HG03469 (cell line): ENCODE measurements around the gene CYP2J2.
A peak's percentile ranks its signal among the peaks of the same experiment; 100 is the strongest.
"Not testable (repeated sequence)": the region's sequence is repeated elsewhere in the genome, so short reads cannot be mapped to it uniquely, and the experiment has no call there.

Experiments used
- ATAC-seq: cut with Tn5 transposase; IDR thresholded peaks from one replicate; pipeline ENCODE4 v1.9.1; 2021; ENCODE audit warnings: mild to moderate bottlenecking, moderate library complexity, moderate number of reproducible peaks; ENCODE audit not compliant: unreplicated experiment

CYP2J2 gene, protein sequence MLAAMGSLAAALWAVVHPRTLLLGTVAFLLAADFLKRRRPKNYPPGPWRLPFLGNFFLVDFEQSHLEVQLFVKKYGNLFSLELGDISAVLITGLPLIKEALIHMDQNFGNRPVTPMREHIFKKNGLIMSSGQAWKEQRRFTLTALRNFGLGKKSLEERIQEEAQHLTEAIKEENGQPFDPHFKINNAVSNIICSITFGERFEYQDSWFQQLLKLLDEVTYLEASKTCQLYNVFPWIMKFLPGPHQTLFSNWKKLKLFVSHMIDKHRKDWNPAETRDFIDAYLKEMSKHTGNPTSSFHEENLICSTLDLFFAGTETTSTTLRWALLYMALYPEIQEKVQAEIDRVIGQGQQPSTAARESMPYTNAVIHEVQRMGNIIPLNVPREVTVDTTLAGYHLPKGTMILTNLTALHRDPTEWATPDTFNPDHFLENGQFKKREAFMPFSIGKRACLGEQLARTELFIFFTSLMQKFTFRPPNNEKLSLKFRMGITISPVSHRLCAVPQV

DNA sequence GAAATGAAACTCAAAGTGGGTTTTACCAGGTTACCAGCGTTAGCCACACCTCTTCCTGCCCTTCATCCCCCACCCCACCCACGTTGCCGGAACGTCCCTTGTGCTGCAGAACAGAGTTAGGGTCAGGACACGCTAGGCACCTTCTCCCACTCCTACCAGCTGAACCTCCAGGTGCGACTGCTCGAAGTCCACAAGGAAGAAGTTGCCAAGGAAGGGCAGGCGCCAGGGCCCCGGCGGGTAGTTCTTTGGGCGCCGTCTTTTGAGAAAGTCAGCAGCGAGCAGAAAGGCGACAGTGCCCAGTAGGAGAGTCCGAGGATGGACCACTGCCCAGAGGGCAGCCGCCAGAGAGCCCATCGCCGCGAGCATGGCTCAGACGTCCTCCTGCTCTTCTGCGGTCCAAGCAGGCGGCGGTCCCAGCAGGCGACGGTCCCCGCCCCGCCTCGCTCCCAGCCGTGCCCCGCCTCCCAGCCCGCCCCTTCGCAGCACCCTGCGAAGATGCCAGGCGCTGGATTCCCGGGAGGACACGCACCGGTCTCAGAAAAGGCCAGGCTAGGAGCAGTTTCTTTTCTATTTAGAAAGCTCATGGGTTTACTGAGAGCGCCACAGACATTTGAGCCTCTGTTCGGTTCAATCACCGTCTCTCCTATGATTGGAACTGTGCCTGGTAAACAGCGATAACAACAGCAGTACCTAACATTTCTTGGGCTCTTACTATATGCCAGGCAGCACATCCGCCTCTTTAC is at the start of gene CYP2J2:
CYP2J2 (minus strand) TSS at position 393 of the 743 bp plus-strand sequence; CDS start at position 366, 27 bp downstream.
- ATAC-seq, result no peak

DNA sequence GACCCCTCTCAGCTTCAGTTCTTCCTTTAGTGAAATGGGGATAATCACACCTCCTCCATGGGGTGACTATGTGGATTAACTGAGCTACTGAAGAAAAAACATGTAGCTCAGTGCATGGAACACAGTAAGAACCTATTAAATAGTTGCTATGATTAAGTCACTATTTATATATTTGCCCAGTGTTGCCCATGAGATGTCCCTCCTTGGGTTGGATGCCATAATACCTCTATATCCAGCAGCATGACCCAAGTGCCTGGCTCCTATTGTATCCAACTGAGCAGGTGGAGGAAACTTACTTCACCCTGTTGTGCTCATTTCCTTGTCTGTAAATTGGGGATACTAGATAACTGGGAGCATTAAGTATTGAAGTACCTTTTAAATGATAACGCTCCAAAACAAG is 47.1 kb upstream of the CYP2J2 start:
- ATAC-seq, result no peak

DNA sequence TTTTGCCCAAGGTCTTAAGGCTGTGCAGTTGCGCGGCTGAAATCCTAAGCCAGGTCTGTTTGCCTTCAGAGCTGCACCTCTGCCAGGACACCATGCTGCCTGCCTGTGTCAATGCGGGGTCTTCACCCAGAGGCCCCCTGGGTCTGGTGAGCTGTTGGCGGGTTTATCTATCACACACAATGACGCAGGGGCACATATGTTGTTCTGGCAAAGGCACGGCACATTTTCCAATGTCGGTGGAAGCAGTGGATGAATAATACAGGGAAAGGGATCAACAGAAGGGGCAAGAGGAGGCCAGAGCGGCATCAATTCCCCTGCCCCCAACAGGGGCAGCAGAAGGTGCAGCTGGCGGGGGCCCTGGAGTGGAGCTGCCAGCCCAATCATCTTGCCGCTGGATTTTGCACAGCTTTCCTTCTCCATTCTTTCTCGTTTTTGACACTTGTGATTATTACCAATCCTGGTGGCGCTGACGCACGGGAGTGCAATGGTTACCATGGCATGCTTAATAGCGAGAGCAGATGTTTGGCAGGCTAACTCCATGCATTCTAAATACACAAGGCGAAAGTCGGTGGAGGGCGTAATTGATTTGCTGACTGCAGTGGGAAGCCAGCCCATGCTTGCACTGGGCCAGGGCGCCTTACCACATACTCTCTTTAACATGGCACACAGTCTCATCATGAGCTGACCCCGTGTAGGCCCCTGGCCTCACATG is 45.8 kb upstream of the CYP2J2 start:
- no peak for ATAC-seq

DNA sequence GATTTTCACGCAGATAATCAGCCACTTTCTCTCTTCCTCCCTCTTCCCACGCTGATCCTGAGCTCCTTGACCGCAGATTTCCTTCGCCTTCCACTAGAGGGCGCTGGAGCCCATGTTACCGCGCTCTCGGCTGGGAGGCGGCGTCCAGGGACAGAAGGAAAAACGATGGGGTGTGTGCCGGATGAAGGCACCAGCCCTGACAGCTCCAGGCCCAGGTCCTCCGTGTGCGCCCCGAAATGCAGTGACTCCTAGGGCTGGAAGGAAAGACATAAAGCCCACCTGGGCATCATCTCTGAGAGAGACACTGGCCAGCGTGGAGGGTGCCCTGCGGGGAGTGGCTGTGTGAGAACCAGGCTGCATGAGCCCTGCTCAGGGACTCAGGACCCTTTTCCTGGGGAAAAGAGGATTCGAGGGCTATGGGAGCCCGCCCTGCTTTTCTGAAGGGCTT is 44.9 kb upstream of the CYP2J2 start:
- peak; percentile 65 for ATAC-seq

DNA sequence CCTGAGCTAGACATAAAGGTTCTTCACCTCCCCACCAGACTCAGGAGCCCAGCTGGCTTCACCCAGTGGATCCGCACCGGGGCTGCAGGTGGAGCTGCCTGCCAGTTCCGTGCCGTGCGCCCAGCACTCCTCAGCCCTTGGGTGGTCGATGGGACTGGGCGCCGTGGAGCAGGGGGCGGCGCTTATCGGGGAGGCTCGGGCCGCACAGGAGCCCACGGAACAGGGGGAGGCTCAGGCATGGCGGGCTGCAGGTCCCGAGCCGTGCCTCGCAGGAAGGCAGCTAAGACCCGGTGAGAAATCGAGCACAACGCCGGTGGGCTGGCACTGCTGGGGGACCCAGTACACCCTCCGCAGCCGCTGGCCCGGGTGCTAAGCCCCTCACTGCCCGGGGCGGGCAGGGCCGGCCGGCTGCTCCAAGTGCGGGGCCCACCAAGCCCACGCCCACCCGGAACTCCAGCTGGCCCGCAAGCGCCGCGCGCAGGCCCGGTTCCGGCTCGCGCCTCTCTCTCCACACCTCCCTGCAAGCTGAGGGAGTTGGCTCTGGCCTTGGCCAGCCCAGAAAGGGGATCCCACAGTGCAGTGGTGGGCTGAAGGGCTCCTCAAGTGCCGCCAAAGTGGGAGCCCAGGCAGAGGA is 43.1 kb upstream of the CYP2J2 start:
- not testable (repeated sequence) for ATAC-seq

DNA sequence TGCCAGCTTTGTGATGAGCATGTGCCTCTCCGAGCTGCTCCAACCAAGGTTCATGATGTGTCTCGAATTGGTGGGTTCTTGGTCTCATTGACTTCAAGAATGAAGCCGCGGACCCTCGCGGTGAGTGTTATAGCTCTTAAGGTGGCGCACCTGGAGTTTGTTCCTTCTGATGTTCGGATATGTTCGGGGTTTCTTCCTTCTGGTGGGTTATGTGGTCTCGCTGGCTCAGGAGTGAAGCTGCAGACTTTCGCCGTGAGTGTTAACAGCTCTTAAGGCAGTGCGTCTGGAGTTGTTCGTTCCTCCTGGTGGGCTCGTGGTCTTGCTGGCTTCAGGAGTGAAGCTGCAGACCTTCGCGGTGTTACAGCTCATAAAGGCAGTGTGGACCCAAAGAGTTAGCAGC is 42.2 kb upstream of the CYP2J2 start:
- ATAC-seq, result not testable (repeated sequence)

DNA sequence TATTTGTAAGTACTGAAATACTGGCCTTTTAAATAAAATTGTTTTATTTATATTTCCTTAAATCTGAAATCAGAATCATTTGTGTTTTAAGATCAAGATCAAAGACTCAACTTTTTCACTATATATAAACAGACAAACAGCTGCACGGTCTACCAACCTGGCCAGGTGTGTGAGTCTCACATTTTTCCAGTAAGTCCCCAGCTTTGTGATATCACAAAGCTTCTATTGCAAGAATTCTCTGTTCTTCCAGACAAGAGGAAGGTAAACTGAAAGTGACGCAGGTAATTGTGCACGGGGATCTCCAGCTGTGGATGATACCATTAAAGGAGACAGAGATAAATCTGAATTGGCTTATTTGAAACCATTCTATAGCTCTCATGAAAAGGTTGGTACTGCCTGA is 41.2 kb upstream of the CYP2J2 start:
- ATAC-seq, result no peak

DNA sequence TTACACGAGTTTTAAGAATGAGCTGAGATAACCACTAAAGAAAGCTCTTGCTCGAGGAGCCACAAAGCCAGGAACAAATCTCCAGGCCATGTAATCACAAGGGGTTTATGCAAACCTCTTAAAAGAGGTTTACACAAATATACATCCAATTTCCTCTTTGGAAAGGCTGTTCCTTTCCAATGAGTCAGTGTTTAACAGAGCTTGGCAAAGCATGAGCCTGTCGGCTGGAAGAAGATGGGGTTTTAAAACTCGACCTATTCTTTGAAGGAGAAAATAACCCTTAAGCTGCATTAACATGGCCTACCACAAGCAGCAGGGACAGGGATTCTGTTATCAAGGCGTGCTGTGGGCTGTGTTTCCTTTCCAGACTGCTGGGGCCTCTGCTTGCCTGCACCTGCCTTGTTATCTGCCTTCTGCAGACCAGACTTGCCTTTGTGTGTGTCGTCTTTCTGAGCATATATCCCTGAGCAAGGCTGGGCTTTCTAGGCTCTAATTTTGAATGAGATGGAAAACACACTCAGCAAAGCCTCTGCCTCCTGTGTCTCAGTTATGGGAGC is 40.6 kb upstream of the CYP2J2 start:
- ATAC-seq, result no peak

DNA sequence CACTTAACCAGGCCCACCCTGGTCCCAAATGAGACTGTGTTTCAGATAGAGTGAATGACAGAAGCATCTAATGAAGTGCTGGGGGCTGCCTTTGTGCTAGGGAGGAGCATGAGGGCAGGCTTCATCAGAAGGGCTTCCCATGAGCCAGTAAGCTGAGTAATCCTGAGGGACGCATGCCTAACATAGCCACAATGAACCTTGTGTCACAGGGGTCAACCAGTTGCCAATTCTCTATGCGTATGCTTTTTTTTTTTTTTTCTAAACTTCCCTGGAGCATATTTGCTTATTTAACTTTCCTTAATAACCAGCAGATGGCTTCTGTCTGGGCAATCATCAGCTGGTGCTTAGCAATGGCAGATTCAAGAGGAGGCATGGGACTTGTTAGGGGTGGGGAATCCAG is 25.5 kb upstream of the CYP2J2 start:
- ATAC-seq, result no peak

DNA sequence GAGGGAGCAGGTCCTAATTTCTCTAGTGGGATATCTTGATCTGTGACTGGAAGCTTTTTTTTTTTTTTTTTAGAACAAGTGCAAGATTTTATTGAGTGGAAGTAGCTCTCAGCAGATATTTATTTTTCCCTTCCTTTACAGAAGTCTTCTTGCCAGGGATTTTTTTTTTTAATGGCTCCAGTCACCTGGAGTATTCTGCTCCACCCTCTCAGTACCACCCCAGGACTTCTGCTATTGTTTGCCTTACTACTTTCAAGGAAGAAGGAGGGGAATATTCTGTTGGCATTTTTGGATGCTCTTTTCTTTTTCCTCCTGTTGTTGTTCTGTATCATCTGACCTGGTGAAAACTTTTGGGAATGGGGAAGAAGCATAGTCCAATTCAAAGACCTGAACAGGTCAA is 23.1 kb upstream of the CYP2J2 start:
- no peak for ATAC-seq

DNA sequence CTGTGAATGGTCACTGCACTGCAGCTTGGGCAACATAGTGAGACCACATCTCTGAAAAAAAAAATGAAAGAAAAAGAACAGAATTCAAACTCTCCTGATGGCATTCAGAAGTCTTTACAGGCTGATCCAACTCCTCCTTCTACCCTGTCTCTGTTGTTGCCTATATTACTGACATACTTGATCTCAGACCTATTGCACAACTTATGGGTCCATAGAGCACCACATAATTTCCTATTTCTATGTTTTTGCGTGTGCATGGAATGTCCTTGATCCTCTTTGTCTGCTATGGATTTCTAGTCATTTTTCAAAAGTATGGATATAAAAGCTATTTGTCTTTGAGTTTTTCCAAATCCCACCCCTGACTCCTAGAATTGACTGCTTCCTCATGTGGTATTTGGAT is 22.4 kb upstream of the CYP2J2 start:
- ATAC-seq, result no peak

DNA sequence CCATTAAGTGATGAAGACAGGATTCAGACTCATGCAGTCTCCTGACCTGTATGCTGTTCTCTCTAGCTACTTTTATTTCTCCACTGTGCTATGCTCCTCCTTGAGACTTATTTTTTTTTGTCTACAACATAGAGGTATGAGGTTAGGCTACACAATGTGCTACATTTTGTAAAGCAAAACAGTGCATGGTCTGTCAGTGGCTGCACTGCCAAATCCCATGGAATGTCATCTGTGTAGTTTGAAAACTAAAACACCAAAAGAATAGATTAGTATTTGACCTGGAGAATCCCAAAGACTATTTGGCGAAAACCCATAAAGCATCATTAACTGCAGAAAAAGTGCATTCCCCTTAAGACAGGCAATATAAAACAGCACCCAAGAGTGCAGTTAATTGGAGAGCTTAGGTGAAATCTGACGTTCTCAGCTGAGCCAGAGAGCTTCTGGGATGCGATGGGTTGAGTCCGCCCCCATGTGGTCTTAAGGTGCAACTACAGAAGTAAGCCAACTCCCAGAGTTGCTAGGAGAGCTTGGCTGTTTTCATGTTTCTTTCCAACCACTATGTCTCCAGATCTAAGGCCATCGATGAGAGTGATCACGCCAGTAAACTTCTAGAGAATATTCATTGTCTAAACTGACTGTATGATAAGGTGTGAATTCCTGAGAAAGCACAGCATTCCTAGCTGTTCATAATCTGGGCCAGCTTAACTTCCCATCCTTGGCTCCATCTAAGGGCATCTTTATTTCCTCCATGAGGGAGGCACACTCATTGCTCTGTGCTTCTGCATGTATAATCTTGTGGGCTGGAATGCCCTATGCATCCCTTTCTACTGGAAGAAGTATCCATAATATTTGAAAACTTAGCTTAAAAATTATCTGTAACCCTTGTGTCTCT is 20.7 kb upstream of the CYP2J2 start:
- peak; percentile 86 for ATAC-seq

DNA sequence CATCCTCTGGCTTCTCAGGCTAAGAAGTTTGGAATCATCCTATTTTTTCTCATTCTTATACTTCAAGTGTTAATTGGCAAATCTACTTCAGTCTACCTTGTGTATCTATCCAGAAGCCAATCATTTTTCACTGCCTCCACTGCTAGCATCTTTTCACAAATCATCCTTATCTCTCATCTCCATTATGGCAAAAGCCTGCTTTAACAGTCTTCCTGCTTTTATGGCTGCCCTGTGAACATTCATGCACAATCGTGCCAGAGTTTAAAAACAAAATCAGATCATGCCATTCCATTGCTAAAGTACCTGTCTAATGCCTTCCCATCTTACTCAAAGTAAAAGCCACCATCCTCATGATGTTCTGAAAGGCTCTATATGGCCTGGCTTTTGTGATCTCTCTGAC is 19.2 kb upstream of the CYP2J2 start:
- ATAC-seq, result no peak

DNA sequence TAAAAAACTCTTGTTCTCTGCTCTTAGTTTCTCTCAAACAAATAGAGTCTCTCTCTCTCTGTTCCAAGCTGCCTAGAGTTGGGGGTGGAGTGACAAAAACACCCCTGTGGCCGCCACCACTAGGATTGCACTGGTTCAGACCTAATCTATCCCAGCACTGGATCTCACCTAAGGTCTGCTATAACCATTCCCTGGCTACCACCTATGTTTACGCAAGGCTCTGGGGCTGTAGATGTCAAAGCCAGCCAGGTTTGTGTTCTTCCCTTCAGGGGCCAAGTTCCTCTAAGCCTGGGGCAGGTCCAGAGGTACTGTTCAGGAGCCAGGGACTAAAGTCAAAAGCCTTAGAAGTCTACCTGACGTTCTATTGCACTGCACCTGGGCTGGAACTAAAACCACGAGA is 12.8 kb upstream of the CYP2J2 start:
- no peak for ATAC-seq

DNA sequence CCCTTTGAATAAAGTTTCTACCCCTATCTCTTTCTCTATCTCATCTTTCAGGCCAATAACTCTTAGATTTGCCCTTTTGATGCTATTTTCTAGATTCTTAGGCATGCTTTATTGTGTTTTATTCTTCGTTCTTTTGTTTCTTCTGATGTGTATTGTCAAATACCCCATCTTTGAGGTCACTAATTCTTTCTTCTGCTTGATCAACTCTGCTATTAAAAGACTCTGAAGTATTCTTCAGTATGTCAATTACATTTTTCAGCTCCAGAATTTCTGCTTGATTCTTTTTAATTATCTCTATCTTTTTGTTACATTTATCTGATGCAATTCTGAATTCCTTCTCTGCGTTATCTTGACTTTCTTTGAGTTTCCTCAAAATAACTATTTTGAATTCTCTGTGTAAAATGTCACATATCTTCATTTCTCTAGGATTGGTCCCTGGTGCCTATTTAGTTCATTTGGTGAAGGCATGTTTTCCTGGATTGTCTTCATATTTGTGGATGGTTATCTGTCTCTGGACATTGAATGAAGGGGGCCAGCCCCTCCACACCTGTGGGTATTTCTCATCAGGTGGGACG is 11.2 kb upstream of the CYP2J2 start:
- no peak for ATAC-seq

DNA sequence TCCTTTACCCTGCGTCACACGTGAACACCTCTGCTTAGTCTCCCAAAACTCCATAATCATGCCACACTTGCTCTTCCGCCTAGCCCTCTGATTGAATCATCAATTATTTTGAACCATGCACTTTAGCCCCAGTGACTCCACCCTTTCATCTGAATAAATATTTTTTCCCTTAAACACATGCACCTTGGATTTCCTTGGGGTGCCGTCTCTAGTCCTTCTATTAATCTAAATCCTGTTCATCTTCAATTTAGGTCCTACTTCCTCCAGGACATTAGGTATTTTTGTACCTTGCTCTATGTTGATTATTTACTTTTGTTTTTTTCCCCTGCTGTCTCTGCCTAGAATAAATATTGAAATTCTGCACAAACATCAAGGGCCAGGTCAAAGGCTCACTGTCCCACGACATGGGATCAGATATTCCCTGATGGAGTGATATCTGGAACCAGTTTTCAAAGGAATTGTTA is 9.8 kb upstream of the CYP2J2 start:
- no peak for ATAC-seq

DNA sequence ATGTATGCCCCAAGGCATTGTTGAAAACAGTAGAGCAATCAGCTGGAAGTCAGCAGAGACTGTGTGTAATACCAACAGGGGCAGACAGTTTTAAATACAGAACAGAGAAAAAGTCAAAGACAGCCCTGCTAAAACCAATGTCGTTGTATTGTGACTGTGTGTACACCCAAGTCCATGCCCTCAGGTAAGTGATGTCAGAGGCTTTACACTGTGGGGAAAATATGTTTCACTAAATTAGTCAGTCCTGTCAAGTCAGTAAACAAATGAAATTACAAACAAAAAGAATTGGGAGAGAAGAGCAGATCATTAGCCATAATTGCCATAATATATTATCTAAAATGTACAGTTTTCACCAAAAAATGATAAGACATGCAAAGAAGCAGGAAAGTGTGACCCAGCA is 2.4 kb upstream of the CYP2J2 start:
- ATAC-seq, result no peak

DNA sequence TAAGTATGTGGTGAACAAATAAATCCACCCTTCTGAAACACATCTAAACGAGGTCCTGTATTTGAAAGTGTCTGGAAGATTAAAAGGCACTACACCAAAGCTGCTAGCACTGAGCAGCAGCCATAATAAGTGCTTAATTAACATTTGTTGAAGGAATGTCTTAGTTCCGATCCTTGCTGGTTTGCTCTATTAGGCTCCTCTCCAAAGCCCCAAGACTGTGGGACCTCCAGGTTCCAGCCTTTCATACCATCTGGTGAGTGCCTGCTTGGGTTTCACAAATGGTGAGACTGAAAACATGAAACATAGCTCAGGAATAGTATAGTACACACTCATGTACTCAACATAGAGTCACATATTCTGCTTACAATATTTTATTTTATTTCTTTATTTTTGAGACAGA is 640 bp upstream of the CYP2J2 start:
- no peak for ATAC-seq

DNA sequence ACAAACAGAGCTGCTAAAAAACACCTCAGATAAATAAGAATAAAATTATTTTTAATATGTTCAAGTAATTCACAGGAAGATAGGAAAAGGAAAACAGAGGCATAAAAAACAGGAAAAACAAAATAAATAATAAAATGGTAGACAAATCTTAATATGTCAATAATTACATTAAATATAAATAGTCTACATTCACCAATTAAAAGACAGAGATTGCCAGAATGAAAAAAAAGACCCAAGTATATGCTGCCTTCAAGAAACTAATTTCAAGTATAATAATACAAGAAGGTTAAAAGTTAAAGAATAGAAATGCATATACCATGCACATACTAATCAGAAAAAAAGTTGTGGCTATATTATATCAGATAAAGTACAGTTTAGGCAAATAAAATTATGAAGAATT is 1.9 kb downstream of the CYP2J2 start:
- no peak for ATAC-seq
